CMK (cell line): ENCODE results near the gene ADAM33.

ENCODE experiments used
- DNase-seq: peaks from one replicate; pipeline ENCODE4 v3.0.0-alpha.2; 2010; ENCODE audit warnings: low read depth

Gene ADAM33, protein sequence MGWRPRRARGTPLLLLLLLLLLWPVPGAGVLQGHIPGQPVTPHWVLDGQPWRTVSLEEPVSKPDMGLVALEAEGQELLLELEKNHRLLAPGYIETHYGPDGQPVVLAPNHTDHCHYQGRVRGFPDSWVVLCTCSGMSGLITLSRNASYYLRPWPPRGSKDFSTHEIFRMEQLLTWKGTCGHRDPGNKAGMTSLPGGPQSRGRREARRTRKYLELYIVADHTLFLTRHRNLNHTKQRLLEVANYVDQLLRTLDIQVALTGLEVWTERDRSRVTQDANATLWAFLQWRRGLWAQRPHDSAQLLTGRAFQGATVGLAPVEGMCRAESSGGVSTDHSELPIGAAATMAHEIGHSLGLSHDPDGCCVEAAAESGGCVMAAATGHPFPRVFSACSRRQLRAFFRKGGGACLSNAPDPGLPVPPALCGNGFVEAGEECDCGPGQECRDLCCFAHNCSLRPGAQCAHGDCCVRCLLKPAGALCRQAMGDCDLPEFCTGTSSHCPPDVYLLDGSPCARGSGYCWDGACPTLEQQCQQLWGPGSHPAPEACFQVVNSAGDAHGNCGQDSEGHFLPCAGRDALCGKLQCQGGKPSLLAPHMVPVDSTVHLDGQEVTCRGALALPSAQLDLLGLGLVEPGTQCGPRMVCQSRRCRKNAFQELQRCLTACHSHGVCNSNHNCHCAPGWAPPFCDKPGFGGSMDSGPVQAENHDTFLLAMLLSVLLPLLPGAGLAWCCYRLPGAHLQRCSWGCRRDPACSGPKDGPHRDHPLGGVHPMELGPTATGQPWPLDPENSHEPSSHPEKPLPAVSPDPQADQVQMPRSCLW

DNA sequence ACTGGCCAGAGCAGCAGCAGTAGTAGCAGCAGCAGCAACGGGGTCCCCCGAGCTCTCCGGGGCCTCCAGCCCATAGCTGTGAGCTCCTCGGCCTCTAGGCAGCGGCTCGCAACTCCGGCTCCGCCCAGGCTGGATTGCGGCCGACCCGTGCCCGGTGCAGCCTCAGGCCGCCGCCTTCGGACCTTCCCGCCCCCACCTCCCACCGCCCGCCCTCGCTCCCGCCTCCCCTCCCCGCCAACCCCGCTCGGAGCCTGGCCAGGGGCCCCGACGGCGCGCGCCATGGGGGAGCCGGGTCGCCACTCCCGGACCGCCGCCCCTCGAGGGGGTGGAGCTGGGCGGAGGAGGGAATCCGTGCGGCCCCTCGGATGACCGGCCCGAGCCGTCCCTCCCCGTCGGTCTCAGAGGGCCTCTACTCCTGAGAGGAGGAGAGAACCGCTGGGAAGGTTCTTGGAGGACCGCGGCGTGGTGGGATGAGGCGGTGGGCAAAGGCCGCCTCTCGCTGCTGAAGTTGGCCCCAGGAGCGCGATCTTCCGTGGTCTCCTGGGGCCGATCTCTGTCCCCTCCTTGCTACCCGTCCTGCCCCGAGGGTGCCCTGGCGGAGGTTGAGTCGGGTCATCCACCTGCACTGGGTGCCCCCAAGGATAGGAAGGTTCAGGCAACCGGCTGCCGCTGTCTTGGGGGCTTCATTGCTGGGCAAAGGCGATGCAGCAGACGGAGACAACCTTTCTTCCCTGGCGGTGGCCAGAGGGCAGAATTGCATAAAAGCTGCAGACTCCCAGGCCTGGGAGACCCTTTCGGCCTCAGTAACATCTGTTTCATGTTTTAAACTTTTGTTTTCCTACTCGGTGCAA, at the start of gene ADAM33:
Gene ADAM33 (minus strand): TSS at position 80 of the 851 bp plus-strand sequence. CDS start 6 bp downstream, at position 74.
- no peak for DNase-seq

DNA sequence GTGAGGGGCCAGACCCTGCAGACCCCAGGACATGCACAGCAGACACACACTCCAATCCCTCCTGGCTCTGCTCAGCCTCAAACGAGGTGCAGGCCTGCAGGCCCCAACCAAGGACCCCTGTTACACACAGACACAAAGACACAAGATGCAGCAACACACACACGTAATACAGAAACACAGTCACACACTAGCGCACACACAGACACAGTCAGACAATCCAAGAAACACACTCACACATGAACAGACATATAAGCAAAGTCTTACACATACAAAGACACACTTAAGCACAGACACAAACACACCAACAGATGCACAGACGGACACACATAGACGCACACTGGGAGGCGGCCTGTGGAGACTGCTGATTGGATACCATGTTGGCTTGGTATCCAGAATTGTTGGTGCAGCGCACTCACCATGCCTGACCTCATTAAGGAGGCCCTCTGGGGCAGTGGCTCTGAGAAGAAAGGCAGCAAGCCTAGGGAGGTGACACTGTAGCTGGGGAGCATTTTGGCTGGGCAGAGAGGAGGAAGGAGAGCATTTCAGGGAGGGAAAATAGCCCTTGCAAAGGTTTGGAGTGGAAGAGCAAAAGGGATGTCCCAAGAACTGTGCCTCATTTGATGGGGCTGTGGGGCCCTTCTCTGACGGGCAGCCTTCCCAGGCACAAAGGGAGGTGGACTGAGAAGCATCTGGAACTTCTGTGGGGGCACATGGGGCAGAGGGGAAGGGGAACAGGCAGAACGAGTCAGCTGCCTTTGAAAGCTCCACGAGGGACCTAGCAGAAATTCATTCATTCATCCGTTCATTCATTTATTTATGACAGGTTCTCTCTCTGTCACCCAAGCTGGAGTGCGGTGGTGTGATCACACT, 49.2 kb upstream of the ADAM33 start:
- DNase-seq, result no peak

DNA sequence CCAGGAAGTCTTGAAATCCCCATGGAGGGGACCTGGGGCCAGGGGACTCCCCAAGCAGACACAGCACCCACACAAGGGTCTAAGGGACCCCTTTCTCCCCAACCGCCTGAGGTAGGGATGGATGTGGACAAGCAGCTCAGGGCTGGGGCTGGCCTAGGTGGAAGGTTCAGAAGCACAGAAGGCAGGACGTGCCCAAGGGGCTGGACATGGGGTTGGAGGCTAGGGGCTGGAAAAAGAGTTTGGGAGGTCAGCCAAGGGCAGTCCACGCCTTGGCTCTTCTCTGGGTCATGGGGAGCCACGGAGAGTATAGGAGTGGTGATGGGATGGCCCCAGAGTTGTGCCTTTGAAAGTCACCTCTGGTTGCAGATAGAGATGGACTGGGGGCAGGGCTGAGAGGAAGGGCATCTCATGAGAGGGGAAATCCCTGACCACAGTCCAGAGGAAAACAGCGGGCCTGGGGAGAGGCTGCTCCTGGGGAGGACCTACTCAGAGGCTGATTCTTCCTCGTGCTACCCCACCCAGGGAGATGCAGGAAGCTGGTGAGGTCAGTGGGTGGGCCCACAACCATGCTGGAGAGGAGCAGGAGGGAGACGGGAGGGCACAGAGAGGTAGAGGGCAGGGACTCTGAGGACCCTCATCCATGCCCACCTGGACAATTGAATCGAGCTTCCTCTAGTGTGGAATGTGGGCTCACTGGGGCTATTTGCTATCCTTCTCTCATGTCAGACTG, 48.2 kb upstream of the ADAM33 start:
- peak; percentile 50 for DNase-seq

DNA sequence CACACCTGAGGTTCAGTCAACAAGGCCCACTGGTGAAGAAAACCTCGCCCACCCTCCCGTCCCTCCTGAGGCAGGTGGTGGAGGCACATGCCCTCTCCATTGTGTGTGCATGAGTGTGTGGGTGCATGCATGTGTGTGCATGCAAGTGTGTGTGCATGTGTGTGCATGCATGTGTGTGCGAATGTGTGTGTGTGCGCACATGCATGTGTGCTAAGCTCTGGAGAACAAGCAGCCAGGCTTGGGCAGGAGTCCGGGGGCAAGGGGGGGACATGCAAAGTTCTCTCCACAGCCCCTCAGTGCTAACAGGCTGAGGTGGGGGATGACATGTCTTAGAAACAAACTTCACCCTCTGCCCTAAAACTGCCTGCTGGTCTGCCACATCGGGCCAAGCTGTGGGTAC, 47.6 kb upstream of the ADAM33 start:
- DNase-seq, result no peak

DNA sequence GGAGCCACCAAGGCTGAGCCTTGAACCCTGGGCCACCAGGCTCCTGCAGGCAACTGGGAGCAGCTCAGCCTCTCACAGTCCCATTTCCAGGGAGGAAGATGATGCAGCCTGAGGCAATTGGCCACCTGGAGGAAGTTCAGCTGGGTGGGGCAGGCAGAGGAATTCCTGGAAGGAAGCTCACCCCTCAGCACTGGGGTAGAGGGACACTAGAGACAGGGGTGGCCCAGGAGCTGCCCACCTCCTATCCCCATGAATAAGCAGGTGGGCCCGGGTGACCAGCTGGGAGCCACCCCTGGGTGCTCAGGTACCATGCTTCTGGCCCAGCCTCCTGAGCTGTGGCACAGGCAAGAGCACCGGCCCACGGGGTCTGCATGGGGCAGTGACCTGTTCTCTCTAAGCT, 47.1 kb upstream of the ADAM33 start:
- no peak for DNase-seq

DNA sequence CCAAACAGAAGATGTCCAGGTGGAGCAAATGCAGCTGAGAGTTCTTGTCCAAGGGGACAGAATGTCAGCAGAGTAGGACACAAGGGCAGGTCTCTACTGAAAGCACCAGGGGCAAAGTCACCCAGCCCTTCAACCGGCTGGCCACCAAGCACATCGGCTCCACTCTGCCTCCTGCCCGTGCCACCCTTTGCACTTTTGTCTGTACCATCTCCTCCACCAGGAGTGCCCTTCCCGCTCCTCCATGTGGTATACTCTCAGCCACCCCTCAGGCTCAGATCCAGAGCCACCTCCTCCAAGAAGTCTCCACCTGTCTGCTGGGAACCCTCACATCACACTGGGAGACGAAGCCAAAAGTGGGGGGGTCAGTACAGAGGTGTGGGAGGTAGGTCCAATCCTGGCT, 46.5 kb upstream of the ADAM33 start:
- DNase-seq, result no peak

DNA sequence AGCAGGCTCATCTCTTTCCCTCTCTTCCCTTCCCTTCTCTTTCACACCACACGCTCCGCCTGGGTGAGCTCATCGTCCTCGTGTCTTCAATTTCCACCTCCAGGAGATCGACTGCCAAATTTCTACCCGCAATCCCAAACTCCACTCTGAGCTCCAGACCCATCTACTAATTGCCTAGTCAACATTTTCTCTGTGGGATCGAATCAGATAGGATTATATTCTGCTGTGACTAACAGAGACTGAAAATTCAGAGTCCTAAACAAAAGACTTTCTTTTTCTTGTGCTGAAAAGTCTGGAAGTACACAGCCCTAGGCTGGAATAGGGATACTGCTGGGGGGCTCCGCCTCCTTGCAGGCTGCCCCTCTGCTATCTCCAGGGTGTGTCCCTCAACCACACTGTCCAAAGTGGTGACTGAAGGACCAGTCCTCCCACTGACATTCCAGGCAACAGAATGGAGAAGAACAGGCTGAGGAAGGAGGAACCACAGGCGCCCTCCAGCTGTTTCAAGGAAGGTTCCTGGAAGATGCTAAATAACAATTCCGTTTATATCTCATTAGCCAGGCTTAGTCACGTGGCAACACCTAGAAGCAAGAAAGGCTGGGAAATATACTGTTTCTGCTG, 45.7 kb upstream of the ADAM33 start:
- DNase-seq, result no peak

DNA sequence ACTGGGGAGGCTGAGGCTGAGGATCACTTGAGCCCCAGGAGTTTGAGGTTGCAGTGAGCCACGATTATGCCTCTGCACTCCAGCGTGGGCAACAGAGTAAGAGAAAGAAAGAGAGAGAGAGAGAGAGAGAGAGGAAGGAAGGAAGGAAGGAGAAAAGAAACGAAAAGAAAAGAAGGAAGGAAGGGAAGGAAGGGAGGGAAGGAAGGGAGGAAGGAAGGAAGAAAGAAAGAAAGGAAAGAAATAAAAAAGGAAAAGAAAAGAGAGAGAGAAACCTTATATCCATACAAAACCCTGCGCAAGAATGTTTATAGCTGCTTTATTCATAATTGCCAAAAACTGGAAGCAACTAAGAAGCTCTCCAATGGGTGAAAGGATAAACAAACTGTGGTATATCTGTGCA, 42.5 kb upstream of the ADAM33 start:
- no peak for DNase-seq

DNA sequence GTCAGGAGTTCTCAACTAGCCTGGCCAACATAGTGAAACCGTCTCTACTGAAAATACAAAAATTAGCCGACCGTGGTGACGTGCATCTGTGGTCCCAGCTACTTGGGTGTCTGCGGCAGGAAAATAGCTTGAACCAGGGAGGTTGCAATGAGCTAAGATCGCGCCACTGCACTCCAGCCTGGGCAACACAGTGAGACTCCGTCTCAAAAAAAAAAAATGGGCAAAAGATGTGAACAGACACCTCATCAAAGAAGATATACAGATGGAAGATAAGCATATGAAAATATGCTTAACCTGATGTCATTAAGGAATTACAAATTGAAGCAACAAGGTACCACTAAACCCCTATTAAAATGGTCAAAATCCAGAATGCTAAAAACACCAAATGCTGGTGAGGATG, 41.5 kb upstream of the ADAM33 start:
- DNase-seq, result no peak

DNA sequence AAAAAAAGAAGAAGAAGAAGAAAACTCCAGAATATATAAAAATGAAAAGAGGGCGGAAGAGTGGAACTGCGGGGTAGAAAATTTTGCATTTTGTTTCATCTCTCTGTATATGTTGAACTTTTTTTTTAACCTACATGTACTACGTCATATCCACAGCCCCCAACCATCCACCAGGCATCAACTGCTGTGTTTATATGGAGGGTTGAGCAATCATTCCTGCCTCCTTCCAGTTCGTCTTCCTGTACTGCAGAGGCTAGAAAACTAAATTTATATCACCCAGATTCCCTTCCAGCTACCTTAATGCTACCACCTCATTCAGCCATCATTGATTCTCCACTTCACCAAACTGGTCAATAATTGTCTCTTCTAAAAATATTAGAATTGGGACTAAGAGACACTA, 40.1 kb upstream of the ADAM33 start:
- no peak for DNase-seq

DNA sequence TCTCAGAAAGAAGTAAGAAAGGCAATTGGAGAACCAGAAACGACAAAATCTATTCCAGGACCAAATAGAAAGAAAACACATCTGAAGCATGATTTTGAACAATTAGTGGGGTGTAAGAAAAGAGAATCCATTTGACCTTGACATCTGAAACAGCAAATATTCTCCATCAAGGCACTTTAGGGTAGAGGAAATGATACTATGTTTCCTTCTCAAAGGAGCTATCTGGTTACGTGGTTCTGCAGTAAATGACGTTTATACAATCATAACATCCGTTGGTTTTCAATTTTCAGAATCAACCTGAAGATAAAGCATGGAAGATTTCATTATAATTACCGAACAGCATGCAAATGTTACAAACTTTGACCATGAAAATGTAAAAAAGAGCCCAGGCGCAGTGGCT, 38.8 kb upstream of the ADAM33 start:
- DNase-seq, result no peak

DNA sequence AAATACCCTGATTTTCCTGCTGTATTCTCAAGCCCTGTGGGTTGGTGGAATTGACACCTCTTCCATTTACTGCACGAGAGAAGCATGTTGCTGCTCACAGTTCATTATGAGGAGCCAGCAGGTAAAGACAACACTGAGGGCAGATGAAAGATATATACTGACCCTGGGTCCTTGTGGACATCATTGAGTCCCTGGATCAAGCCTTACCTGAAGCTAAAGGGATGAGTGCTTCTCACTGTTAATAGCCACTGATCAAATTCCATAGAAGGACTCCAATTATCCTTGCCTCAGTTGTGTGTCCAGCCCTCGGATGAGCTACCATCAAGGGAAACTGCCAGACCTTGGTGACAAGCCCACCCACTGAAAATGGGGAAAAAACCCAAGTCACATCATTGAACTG, 38.3 kb upstream of the ADAM33 start:
- DNase-seq, result no peak

DNA sequence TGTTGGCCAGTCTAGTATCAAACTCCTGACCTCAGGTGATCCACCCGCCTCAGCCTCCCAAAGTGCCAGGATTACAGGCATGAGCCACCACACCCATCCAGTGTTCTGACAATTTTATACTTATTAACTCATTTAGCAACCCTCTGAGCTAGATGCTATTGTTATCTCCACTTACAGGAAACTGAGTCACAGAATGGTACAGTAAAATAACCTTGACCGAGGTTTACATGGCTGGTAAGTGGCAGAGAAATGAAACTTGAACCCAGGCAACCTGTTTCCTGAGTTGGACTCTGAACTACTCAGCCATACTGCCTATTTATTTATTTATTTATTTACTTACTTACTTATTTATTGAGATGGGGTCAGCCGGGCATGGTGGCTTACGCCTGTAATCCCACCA, 37.2 kb upstream of the ADAM33 start:
- DNase-seq, result no peak

DNA sequence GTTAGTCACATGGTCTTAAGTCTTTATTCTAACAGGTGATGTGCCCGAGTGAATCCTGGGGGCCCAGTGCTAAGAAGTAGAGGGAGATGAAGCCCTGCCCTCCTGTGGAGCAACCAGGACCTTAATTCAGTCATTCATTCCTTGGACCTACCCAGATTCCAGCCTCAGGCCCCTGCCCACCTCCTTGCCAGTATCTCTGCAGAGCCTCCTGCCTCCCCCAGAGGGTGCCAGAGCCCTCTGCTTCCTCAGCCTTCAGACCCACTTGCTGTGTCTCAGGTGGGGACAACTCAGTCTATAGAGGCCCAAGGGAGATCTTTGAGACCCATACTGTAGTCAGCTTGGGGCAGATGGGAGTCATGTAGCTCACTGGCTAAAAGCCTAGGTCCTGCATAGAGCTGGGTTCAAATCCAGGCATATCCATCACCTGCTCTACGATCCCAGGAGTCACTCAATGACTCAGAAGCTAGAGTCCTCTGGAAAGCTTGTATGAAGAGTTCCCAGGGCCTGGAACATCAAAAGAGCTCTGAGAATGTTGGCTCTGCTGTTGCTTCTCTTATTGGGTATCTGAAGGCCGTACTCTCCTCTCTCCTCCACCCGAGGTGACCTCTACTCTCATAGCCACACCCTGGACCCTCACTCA, 34.5 kb upstream of the ADAM33 start:
- DNase-seq, result peak; percentile 59

DNA sequence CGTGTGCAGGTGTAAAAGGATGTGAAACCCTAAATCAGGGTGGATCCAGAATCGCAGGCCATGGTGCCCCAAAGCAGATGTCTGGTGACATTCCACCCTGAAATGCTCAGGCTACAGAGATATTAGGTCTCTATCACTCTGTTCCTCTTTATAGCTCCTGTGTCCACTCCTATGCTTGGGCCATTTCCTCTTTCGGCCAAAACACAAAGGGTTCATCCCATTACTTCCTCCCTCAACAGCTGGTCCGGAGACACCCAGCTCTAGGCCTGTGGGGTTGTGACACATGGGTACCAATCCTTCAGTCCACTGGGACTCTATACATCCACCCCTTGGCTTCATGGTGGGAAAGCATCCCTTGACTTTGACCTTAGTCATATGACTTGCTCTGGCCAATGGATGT, 32.3 kb upstream of the ADAM33 start:
- DNase-seq, result no peak

DNA sequence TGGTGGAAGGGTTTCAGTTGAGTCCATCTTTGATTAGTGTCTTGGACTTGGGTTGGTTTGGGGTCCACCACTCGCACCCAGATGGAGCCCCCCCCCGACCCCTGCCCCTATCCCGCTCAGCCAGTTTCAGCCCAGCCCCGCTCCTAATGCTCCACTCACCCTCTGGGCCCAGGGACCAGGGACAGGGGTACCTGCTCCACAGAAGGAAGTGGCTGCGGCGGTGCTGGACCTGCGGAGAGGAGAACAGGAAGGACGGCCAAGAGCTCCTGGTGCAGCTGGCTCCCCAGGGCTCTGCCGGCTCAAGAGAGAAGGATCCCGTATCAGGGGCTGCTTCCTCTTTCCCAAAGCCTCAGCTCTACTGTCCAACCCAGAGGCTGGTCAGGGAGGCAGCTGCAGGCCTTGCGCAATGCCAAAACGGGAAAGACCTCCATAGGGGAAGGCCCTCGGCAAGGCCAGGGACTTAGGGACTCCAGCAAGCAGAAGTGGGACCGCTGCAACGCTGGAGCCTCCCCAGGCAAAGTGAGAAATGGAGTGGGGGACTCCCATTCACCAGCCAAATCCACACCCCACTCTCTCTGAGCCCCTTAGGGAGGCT, 30.6 kb upstream of the ADAM33 start, which contains the start of gene SIGLEC1:
Gene SIGLEC1 (minus strand): TSS at position 322 of the 595 bp plus-strand sequence. CDS start 5,472 bp downstream, outside the sequence.
- no peak for DNase-seq

DNA sequence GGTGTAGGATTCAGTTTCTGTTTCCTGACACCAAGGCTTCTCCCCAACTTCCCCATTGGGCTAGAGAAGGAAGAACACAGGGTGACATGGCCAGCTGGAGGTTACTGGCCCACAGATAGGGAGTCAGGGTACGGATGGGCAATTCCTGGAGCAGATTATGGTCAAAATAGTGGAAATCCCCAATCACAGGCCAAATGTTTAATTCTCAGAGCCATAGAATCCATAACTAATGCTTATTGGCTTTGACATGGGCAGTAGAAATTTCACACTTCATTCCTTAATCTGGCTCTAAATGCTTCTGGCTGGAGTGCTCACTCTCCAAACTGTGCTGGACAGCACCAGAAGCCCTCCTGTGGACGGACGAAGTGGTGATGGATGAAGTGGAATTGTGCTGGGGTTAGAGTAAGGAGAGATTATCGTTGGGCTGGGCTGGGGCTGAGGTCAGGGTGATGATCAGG, 29.7 kb upstream of the ADAM33 start:
- DNase-seq, result no peak

DNA sequence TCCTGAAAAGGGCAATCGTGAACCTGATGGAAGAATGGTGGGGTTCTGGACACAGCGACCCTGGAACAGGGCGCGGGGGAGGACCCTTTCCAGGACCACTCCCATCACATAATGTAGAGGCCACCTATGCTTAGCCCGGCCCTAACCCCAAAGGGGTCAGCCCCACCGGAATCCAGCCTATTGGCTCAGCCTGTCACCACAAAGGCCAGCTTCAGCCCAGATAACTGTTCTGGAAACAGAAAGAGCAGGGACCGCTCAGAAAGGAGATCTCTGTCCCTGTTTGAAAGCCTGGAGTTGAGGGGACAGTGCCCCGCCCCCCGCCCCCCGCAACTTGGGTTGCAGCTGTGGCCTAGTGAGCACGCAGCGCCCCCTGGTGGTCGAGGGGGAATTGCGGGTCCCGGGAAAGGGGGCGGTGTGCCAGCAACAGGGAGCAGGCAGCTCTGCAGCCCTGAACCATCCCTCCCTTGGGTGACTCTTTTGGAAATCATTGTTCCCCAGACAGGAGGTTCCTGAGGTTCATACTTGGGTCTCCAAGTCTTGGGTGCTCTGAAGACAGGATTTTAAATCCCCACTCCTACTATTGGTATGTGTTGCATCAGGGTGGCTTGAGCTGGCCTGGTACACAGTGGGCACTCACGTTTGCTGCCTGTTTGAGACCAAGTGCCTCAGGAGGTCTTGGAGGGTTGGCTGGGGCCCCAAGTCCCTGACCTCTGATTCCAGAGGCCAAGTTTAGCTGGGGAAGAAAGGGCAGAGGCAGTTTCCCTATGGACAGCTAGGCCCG, 29.1 kb upstream of the ADAM33 start:
- no peak for DNase-seq
